ENCODE measurements around the gene MKRN2.

MKRN2 gene

DNA sequence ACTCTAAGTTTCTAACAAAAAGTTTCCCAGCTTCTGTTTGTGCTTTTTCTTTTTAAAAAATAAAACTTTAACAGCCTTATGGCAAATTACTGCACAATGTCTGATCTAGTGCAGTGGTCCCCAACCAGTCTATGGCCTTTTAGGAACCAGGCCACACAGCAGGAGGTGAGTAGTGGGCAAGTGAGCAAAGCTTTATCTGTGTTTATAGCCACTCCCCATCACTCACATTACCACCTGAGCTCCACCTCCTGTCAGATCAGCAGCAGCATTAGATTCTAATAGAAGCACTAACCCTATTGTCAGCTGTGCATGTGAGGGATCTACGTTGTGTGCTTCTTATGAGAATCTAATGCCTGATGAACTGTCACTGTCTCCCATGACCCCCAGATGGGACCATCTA is 5.6 kb downstream of the MKRN2 start:
- ATAC-seq (ENCODE audit: insufficient read depth, low read depth) = no peak
- H3K4me1 ChIP-seq (ENCODE audit: insufficient read depth, low read length) = peaks cover 25% of the 10 kb centered on the region
- no peaks in the 10 kb centered on the region; the same call in 1 of the 2 replicates for H3K36me3 ChIP-seq (ENCODE audit: insufficient read depth, low read length)
- no peak overlapping the region for H3K4me2 ChIP-seq (ENCODE audit: insufficient read depth, low read length)
- H3K9ac ChIP-seq (ENCODE audit: low read depth, low read length) = no peak overlapping the region
- H3K79me2 ChIP-seq (ENCODE audit: insufficient read depth, low read length) = peaks cover 97% of the 10 kb centered on the region
- H3K27ac ChIP-seq (ENCODE audit: low read length) = no peak overlapping the region
- DNase-seq = no peak
- peaks cover 44% of the 10 kb centered on the region; the same call in 1 of the 2 replicates for H4K20me1 ChIP-seq (ENCODE audit: insufficient read depth, low read length)
- H2AFZ ChIP-seq (ENCODE audit: low read depth, low read length) = no peak overlapping the region
- H3K4me3 ChIP-seq (ENCODE audit: low read depth in 1 of 2, low read length in 2 of 2) = no peak overlapping the region
- no peaks in the 10 kb centered on the region for H3K27me3 ChIP-seq (ENCODE audit: insufficient read depth, low read length, poor library complexity)
- H3K9me3 ChIP-seq (ENCODE audit: insufficient read depth, low read length, severe bottlenecking) = peaks cover 6% of the 10 kb centered on the region
- TF ChIP-seq, protein P1, sequence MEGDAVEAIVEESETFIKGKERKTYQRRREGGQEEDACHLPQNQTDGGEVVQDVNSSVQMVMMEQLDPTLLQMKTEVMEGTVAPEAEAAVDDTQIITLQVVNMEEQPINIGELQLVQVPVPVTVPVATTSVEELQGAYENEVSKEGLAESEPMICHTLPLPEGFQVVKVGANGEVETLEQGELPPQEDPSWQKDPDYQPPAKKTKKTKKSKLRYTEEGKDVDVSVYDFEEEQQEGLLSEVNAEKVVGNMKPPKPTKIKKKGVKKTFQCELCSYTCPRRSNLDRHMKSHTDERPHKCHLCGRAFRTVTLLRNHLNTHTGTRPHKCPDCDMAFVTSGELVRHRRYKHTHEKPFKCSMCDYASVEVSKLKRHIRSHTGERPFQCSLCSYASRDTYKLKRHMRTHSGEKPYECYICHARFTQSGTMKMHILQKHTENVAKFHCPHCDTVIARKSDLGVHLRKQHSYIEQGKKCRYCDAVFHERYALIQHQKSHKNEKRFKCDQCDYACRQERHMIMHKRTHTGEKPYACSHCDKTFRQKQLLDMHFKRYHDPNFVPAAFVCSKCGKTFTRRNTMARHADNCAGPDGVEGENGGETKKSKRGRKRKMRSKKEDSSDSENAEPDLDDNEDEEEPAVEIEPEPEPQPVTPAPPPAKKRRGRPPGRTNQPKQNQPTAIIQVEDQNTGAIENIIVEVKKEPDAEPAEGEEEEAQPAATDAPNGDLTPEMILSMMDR (IDR thresholded peaks at IDR 0.05; ENCODE audit: borderline replicate concordance, extremely low read depth, low read length, poor library complexity, severe bottlenecking) = no peak
- no peak for TF ChIP-seq EZH2 (IDR thresholded peaks at IDR 0.05; ENCODE audit: borderline replicate concordance, low read depth, low read length, severe bottlenecking)

DNA sequence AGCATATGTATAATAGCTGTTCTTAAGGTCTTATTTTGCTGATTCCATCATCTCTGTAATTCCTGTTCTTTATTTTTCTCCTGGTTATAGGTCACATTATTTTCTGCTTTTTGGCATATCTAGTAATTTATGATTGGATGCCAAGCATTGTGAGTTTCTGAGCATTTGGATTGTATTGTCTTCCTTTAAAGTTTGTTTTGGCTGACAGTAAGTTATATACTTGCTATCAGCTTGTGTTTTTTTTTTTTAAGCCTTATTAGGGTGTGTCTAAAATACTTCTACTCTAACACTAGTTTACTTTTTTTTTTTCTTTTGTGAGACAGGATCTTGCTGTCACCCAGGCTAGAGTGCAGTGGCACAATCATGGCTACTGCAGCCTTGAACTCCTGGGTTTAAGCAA is 10.1 kb downstream of the MKRN2 start:
- Histone ChIP-seq H2AFZ (ENCODE audit: low read depth, low read length) (no peak overlapping the region), H3K4me3 (ENCODE audit: low read depth in 1 of 2, low read length in 2 of 2) (no peak overlapping the region), H3K36me3 (ENCODE audit: insufficient read depth, low read length) (peaks cover 32% of the 10 kb centered on the region), H3K79me2 (ENCODE audit: insufficient read depth, low read length) (peaks cover 73% of the 10 kb centered on the region), H3K27me3 (ENCODE audit: insufficient read depth, low read length, poor library complexity) (no peaks in the 10 kb centered on the region), H3K4me1 (ENCODE audit: insufficient read depth, low read length) (no peaks in the 10 kb centered on the region), H3K9me3 (ENCODE audit: insufficient read depth, low read length, severe bottlenecking) (peaks cover 6% of the 10 kb centered on the region), H3K9ac (ENCODE audit: low read depth, low read length) (no peak overlapping the region), H3K4me2 (ENCODE audit: insufficient read depth, low read length) (no peak overlapping the region), H4K20me1 (ENCODE audit: insufficient read depth, low read length) (peaks cover 11% of the 10 kb centered on the region; the same call in 1 of the 2 replicates), H3K27ac (ENCODE audit: low read length) (no peak overlapping the region)
- no peak for ATAC-seq (ENCODE audit: insufficient read depth, low read depth)
- TF ChIP-seq, protein P1 (IDR thresholded peaks at IDR 0.05; ENCODE audit: borderline replicate concordance, extremely low read depth, low read length, poor library complexity, severe bottlenecking) = no peak
- no peak for TF ChIP-seq EZH2 (IDR thresholded peaks at IDR 0.05; ENCODE audit: borderline replicate concordance, low read depth, low read length, severe bottlenecking)
- no peak for DNase-seq

DNA sequence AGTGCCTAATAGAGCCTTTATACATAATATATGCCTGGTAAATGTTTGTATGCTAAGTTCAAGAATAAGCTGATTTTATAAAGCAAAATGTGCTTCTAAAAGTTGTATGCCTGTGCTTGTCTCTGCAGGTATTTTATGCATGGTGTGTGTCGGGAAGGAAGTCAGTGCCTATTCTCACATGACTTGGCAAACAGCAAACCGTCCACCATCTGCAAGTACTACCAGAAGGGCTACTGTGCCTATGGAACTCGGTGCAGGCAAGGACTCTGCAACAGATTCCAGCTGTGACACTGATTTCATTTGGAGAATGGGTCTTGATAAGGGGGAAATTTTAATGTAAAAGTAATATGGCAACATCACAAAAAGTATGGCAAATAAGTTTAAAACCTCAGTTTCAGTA is 11.9 kb downstream of the MKRN2 start:
- peaks cover 58% of the 10 kb centered on the region for H3K79me2 ChIP-seq (ENCODE audit: insufficient read depth, low read length)
- no peak overlapping the region for H3K4me3 ChIP-seq (ENCODE audit: low read depth in 1 of 2, low read length in 2 of 2)
- H3K27ac ChIP-seq (ENCODE audit: low read length) = no peak overlapping the region
- TF ChIP-seq EZH2 (IDR thresholded peaks at IDR 0.05; ENCODE audit: borderline replicate concordance, low read depth, low read length, severe bottlenecking) = no peak
- TF ChIP-seq, protein P1 (IDR thresholded peaks at IDR 0.05; ENCODE audit: borderline replicate concordance, extremely low read depth, low read length, poor library complexity, severe bottlenecking) = no peak
- H2AFZ ChIP-seq (ENCODE audit: low read depth, low read length) = no peak overlapping the region
- H4K20me1 ChIP-seq (ENCODE audit: insufficient read depth, low read length) = peaks cover 5% of the 10 kb centered on the region; the same call in 1 of the 2 replicates
- DNase-seq = no peak
- peaks cover 6% of the 10 kb centered on the region for H3K9me3 ChIP-seq (ENCODE audit: insufficient read depth, low read length, severe bottlenecking)
- no peak overlapping the region for H3K9ac ChIP-seq (ENCODE audit: low read depth, low read length)
- H3K4me1 ChIP-seq (ENCODE audit: insufficient read depth, low read length) = no peaks in the 10 kb centered on the region
- peaks cover 46% of the 10 kb centered on the region for H3K36me3 ChIP-seq (ENCODE audit: insufficient read depth, low read length)
- no peak for ATAC-seq (ENCODE audit: insufficient read depth, low read depth)
- no peak overlapping the region for H3K4me2 ChIP-seq (ENCODE audit: insufficient read depth, low read length)
- no peaks in the 10 kb centered on the region for H3K27me3 ChIP-seq (ENCODE audit: insufficient read depth, low read length, poor library complexity)

DNA sequence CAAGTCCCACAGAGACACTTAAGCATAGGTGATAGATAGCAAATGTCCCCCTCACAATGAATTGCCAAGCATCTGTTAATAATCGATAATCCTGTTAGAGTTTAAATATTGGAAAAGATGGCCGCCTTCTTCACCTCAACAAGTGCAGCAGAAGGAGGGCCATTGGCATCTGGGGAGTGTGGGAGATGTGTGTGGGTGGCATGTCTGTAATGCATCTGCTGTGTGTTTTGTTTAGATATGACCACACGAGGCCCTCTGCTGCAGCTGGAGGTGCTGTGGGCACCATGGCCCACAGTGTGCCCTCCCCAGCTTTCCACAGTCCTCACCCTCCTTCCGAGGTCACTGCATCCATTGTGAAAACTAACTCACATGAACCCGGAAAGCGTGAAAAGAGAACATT is 12.9 kb downstream of the MKRN2 start:
- Histone ChIP-seq H4K20me1 (ENCODE audit: insufficient read depth, low read length) (peaks cover 5% of the 10 kb centered on the region; the same call in 1 of the 2 replicates), H3K4me2 (ENCODE audit: insufficient read depth, low read length) (no peak overlapping the region), H3K9me3 (ENCODE audit: insufficient read depth, low read length, severe bottlenecking) (peaks cover 6% of the 10 kb centered on the region), H2AFZ (ENCODE audit: low read depth, low read length) (no peak overlapping the region), H3K27me3 (ENCODE audit: insufficient read depth, low read length, poor library complexity) (no peaks in the 10 kb centered on the region), H3K4me3 (ENCODE audit: low read depth in 1 of 2, low read length in 2 of 2) (no peak overlapping the region), H3K36me3 (ENCODE audit: insufficient read depth, low read length) (peaks cover 57% of the 10 kb centered on the region), H3K4me1 (ENCODE audit: insufficient read depth, low read length) (no peaks in the 10 kb centered on the region), H3K9ac (ENCODE audit: low read depth, low read length) (no peak overlapping the region), H3K27ac (ENCODE audit: low read length) (no peak overlapping the region), H3K79me2 (ENCODE audit: insufficient read depth, low read length) (peaks cover 47% of the 10 kb centered on the region)
- ATAC-seq (ENCODE audit: insufficient read depth, low read depth) (no peak), DNase-seq (no peak)
- TF ChIP-seq, protein P1 (IDR thresholded peaks at IDR 0.05; ENCODE audit: borderline replicate concordance, extremely low read depth, low read length, poor library complexity, severe bottlenecking) = no peak
- TF ChIP-seq EZH2 (IDR thresholded peaks at IDR 0.05; ENCODE audit: borderline replicate concordance, low read depth, low read length, severe bottlenecking) = no peak
